Measurements from ENCODE around the gene ACE. TPM values are rescaled to one million over a fixed set of nuclear protein-coding genes. Genes with fewer than 3 reads are reported as not detected.
A peak's percentile ranks its signal among the peaks of the same experiment; 100 is the strongest.
"Not testable (repeated sequence)": the region's sequence is repeated elsewhere in the genome, so short reads cannot be mapped to it uniquely, and the experiment has no call there.

The ACE gene
- total and polyA plus RNA-seq, 4 donors: 6.3 to 15.4 (median 11.3) TPM

GRCh38 chr17:63464691-63465236 is 12.1 kb upstream of the ACE start:
- H3K4me1 ChIP-seq (ENCODE audit: control insufficient read depth, insufficient read depth, low read length): peaks cover 4% of the 10 kb centered on the region
- no peak overlapping the region for H3K4me3 ChIP-seq (ENCODE audit: low read depth, low read length)
- no peak overlapping the region for H3K27ac ChIP-seq (ENCODE audit: low read depth, low read length)
- no peaks in the 10 kb centered on the region for H3K9me3 ChIP-seq (ENCODE audit: control insufficient read depth, insufficient read depth, low read length)
- WGBS (ENCODE audit: insufficient coverage): no CpG with 5 or more reads among the region's 4 CpGs
- H3K36me3 ChIP-seq (ENCODE audit: control insufficient read depth, insufficient read depth, low read length): no peaks in the 10 kb centered on the region
- no peak for DNase-seq (ENCODE audit: low read depth in 4 of 6, low spot score in 6 of 6)
- H3K27me3 ChIP-seq (ENCODE audit: control insufficient read depth, insufficient read depth, low read length): no peaks in the 10 kb centered on the region

GRCh38 chr17:63468099-63468498 is 8.8 kb upstream of the ACE start:
- not testable (repeated sequence) for H3K27me3 ChIP-seq (ENCODE audit: control insufficient read depth, insufficient read depth, low read length); DNase-seq (ENCODE audit: low read depth in 4 of 6, low spot score in 6 of 6)
- 95% methylated on average over 2 of the region's 6 CpGs for WGBS (ENCODE audit: insufficient coverage)

GRCh38 chr17:63474174-63474573 is 2.7 kb upstream of the ACE start:
- H3K27me3 ChIP-seq (ENCODE audit: control insufficient read depth, insufficient read depth, low read length): peaks cover 16% of the 10 kb centered on the region
- 40% methylated on average over 1 of the region's 3 CpGs for WGBS (ENCODE audit: insufficient coverage)
- H3K27ac ChIP-seq (ENCODE audit: low read depth, low read length): no peak overlapping the region

More at GRCh38 chr17:63468099-63468498, 8.8 kb upstream of the ACE start:
- H3K27ac ChIP-seq (ENCODE audit: low read depth, low read length); H3K36me3 ChIP-seq (ENCODE audit: control insufficient read depth, insufficient read depth, low read length); H3K4me3 ChIP-seq (ENCODE audit: low read depth, low read length); H3K4me1 ChIP-seq (ENCODE audit: control insufficient read depth, insufficient read depth, low read length); H3K9me3 ChIP-seq (ENCODE audit: control insufficient read depth, insufficient read depth, low read length): not testable (repeated sequence)

GRCh38 chr17:63474586-63475460 is 2.0 kb upstream of the ACE start:
- peaks cover 4% of the 10 kb centered on the region for H3K36me3 ChIP-seq (ENCODE audit: control insufficient read depth, insufficient read depth, low read length)
- no peak overlapping the region for H3K4me3 ChIP-seq (ENCODE audit: low read depth, low read length)
- DNase-seq (ENCODE audit: low read depth in 4 of 6, low spot score in 6 of 6): no peak
- H3K27ac ChIP-seq (ENCODE audit: low read depth, low read length): no peak overlapping the region
- H3K27me3 ChIP-seq (ENCODE audit: control insufficient read depth, insufficient read depth, low read length): peaks cover 16% of the 10 kb centered on the region
- peaks cover 38% of the 10 kb centered on the region for H3K4me1 ChIP-seq (ENCODE audit: control insufficient read depth, insufficient read depth, low read length)
- no peaks in the 10 kb centered on the region for H3K9me3 ChIP-seq (ENCODE audit: control insufficient read depth, insufficient read depth, low read length)
- 82% methylated on average over 8 of the region's 10 CpGs for WGBS (ENCODE audit: insufficient coverage)

More at GRCh38 chr17:63474174-63474573, 2.7 kb upstream of the ACE start:
- DNase-seq (ENCODE audit: low read depth in 4 of 6, low spot score in 6 of 6): no peak
- no peak overlapping the region for H3K4me3 ChIP-seq (ENCODE audit: low read depth, low read length)
- H3K4me1 ChIP-seq (ENCODE audit: control insufficient read depth, insufficient read depth, low read length): peaks cover 31% of the 10 kb centered on the region
- H3K36me3 ChIP-seq (ENCODE audit: control insufficient read depth, insufficient read depth, low read length): no peaks in the 10 kb centered on the region
- H3K9me3 ChIP-seq (ENCODE audit: control insufficient read depth, insufficient read depth, low read length): no peaks in the 10 kb centered on the region

- H3K27ac ChIP-seq (ENCODE audit: low read depth, low read length): peak overlapping the region; percentile 25
- peaks cover 38% of the 10 kb centered on the region for H3K4me1 ChIP-seq (ENCODE audit: control insufficient read depth, insufficient read depth, low read length)
These were observed 1.1 kb upstream of the ACE start for GRCh38 chr17:63475491-63476412.

GRCh38 chr17:63476459-63476853 is 405 bp upstream of the ACE start:
- 0% methylated on average over 31 of the region's 36 CpGs for WGBS (ENCODE audit: insufficient coverage)
- DNase-seq (ENCODE audit: low read depth in 4 of 6, low spot score in 6 of 6): peak in 2 of 6 donors; percentile 38 to 40
- Histone ChIP-seq H3K27ac (ENCODE audit: low read depth, low read length) (no peak overlapping the region), H3K36me3 (ENCODE audit: control insufficient read depth, insufficient read depth, low read length) (peaks cover 4% of the 10 kb centered on the region), H3K9me3 (ENCODE audit: control insufficient read depth, insufficient read depth, low read length) (no peaks in the 10 kb centered on the region), H3K4me3 (ENCODE audit: low read depth, low read length) (peak overlapping the region; percentile 2), H3K27me3 (ENCODE audit: control insufficient read depth, insufficient read depth, low read length) (peaks cover 16% of the 10 kb centered on the region), H3K4me1 (ENCODE audit: control insufficient read depth, insufficient read depth, low read length) (peaks cover 38% of the 10 kb centered on the region)

More at GRCh38 chr17:63475491-63476412, 1.1 kb upstream of the ACE start:
- 39% methylated on average over 22 of the region's 28 CpGs for WGBS (ENCODE audit: insufficient coverage)
- DNase-seq (ENCODE audit: low read depth in 4 of 6, low spot score in 6 of 6): no peak
- H3K4me3 ChIP-seq (ENCODE audit: low read depth, low read length): no peak overlapping the region
- H3K9me3 ChIP-seq (ENCODE audit: control insufficient read depth, insufficient read depth, low read length): no peaks in the 10 kb centered on the region
- peaks cover 16% of the 10 kb centered on the region for H3K27me3 ChIP-seq (ENCODE audit: control insufficient read depth, insufficient read depth, low read length)
- H3K36me3 ChIP-seq (ENCODE audit: control insufficient read depth, insufficient read depth, low read length): peaks cover 4% of the 10 kb centered on the region

GRCh38 chr17:63477480-63478440 is 899 bp downstream of the ACE start:
- peaks cover 38% of the 10 kb centered on the region for H3K4me1 ChIP-seq (ENCODE audit: control insufficient read depth, insufficient read depth, low read length)
- H3K4me3 ChIP-seq (ENCODE audit: low read depth, low read length): peak overlapping the region; percentile 26
- WGBS (ENCODE audit: insufficient coverage): 4% methylated on average over 43 of the region's 44 CpGs
- H3K27me3 ChIP-seq (ENCODE audit: control insufficient read depth, insufficient read depth, low read length): peaks cover 16% of the 10 kb centered on the region
- DNase-seq (ENCODE audit: low read depth in 4 of 6, low spot score in 6 of 6): peak in 2 of 6 donors; percentile 30 to 33
- H3K36me3 ChIP-seq (ENCODE audit: control insufficient read depth, insufficient read depth, low read length): peaks cover 10% of the 10 kb centered on the region
- no peak overlapping the region for H3K27ac ChIP-seq (ENCODE audit: low read depth, low read length)
- no peaks in the 10 kb centered on the region for H3K9me3 ChIP-seq (ENCODE audit: control insufficient read depth, insufficient read depth, low read length)

- no peak overlapping the region for H3K4me3 ChIP-seq (ENCODE audit: low read depth, low read length)
- no peak overlapping the region for H3K27ac ChIP-seq (ENCODE audit: low read depth, low read length)
- DNase-seq (ENCODE audit: low read depth in 4 of 6, low spot score in 6 of 6): peak in 2 of 6 donors; percentile 63 to 66
- peaks cover 16% of the 10 kb centered on the region for H3K27me3 ChIP-seq (ENCODE audit: control insufficient read depth, insufficient read depth, low read length)
- H3K36me3 ChIP-seq (ENCODE audit: control insufficient read depth, insufficient read depth, low read length): peaks cover 13% of the 10 kb centered on the region
- WGBS (ENCODE audit: insufficient coverage): 47% methylated on average over 15 of the region's 16 CpGs
- peaks cover 38% of the 10 kb centered on the region for H3K4me1 ChIP-seq (ENCODE audit: control insufficient read depth, insufficient read depth, low read length)
- no peaks in the 10 kb centered on the region for H3K9me3 ChIP-seq (ENCODE audit: control insufficient read depth, insufficient read depth, low read length)
These were observed 2.1 kb downstream of the ACE start for GRCh38 chr17:63478814-63479494.
